ENCODE data around the gene STUM.
A peak's percentile ranks its signal among the peaks of the same experiment; 100 is the strongest.

Gene STUM

GRCh38 chr1:226656201-226656600 lies 107.6 kb downstream of the STUM start:
- DNase-seq: no peak

DNA sequence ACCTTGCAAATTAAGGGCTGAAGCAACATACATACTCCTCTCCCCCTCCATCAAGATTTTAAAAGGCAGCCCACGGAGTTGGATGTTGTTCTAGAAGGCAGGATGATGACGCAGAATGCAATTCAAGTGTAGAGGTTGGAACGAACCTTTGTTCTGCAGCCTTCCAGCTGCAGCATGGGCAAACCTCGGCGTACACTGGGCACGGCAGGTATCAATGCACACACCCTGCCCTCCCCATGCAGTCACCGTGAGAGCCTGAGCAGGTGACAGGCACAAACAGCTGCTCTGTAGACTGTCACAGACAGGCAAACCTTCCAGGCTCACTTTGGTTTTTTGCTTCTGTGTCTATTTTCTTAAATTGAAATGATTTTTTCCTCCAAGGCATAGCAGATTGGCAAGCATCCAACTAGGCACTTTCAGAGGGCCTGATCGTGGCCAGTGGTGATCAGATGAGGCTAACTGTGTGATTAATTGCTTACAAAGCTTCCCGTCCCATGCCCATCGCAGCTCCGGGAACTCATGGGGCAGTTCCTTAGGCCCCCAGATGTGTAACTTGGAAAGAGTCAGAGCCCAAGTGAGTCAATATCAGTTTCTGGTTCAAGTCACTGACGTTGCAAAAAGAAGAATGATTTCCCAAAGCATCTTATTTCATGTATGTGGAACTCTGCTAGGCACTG lies 108.2 kb downstream of the STUM start:
- peak; percentile 76 for DNase-seq

- no peak for DNase-seq
Measured at GRCh38 chr1:226657895-226658545, 109.5 kb downstream of the STUM start.

GRCh38 chr1:226658546-226659125 lies 110.1 kb downstream of the STUM start:
- DNase-seq: no peak

Measured in fibroblast of skin of right quadriceps (primary cell).